GM19238 (cell line): ENCODE measurements around the gene SPEM1.

ENCODE experiments used
- DNase-seq: peaks from one replicate; pipeline ENCODE4 v3.0.0; 2011; ENCODE audit warnings: low spot score; ENCODE audit not compliant: insufficient read length

Gene SPEM1

DNA sequence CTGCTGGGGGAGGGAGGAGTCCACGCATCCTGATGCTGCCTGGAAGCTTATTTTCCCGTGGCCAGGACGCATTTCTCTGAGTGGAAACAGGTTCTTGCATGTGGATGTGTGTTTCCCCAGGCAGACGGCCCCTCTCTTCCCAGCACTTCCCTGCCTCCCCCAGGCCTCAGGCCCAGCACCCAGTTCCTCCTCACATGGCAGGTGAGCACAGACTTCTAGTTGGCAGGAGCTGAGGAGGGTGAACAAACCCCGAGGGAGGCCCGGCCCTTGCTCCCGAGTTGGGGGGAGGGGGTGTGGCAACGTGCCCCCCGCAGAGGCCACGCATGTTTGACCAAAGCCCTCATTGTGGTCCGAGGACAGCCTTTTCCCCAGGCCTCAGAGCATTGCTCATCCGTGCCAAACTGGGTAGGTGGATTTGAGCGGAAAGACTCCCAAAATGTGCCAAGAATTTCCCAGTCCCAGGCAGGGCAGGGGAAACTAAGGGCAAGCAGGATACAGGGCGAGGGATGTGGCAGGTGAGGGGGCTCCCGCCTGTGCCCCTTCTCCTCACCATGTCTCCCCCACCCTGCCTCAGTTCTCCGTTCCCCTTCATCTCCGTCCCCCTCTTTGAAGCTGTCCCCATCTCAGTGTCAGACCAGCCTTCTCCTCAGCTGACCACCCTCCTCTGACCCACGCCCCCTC is 1.5 kb upstream of the SPEM1 start:
- no peak for DNase-seq

DNA sequence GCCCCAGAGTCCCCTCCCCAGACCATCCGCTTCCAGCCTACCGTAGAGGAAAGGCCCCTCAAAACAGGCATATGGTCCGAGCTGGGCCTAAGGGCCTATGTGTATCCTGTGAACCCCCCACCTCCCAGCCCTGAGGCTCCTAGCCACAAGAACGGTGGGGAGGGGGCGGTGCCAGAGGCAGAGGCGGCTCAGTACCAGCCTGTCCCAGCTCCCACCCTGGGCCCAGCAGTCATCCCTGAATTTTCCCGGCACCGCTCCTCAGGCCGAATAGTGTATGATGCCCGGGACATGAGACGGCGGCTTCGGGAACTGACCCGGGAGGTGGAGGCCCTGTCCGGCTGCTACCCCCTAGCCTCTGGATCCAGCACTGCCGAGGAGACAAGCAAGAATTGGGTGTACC is 1.1 kb downstream of the SPEM1 start:
- DNase-seq = no peak

DNA sequence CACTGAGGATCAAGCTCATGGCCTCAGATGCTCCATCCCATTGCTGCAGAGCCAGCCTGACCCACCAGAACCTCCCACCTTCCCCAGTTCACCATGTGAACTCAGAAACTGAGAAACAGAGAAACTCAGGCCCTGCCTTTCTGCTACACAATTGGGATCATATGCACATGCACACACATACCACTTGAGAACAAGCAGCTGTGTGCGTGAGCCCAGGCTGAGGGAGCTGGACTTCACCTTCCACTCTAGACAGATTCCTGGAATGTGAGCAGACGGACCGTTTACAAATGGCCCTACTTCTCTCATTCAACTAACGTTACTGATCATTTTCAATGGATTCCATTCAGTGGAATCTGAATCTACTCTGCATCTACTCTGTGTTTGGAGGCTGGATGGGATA is 3.6 kb downstream of the SPEM1 start:
- no peak for DNase-seq

DNA sequence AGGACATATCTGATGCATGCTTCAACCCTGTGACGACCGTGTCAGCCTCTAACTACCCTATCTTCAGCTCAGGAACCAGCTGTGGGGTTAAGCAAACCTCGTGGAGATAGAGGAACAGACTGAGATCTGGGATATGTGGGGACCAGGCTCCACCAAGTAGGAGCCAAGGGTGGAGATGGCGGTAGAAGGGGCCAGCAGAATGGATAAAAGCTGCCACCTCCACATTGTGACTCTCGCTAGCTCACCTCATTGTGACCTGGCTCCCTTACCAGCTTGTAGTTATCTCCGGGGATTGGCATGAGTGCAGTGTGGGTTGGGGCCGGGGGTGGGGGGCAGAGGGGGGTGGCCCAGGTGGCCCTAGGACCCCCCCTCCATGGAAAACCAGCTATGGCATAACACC is 5.2 kb downstream of the SPEM1 start, which contains the start of gene SPEM2:
TSS of gene SPEM2 (plus strand) at position 301 of the 400 bp plus-strand sequence. CDS start at position 374, 73 bp downstream.
- no peak for DNase-seq

DNA sequence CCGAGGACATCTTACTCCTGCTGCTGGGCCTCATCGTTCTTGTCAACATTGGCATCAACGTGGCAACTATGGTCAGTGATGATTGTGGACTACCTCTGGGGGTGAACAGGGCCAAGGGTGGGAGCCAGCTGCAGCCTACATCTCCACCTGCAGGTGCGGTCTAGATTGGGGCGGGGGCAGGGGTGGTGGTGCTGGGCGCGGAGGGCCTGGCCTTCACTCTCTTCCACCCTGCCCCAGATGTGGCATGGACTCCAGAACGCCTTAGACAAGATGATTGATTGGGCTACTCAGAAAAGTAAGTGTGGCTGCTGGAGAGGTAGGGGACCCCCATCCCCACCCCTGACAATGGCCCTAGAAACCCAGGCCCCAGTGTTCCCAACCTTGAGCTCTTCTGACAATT is 5.6 kb downstream of the SPEM1 start:
- no peak for DNase-seq

DNA sequence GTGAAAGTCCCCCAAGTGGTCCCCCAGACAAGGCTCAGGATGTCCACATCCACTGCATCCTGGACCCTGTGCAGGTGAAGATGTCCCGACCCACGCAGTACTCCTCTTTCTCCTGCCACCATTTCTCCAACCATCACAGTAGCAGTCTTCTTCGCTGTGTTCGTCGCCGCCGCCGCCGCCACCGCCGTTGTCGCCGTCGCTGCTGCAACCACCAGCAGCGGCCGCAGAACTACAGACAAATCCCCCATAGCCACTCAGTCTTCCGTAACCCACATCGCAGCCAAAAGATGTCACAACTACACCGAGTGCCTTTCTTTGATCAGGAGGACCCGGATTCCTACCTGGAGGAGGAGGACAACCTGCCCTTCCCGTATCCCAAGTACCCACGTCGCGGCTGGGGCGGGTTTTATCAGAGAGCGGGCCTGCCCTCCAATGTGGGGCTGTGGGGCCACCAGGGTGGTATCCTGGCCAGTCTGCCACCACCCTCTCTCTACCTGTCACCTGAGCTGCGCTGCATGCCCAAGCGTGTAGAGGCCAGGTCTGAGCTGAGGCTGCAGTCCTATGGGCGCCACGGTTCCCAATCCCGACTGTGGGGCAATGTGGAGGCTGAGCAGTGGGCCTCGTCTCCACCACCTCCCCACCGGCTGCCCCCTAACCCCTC is 6.2 kb downstream of the SPEM1 start:
- DNase-seq = no peak

DNA sequence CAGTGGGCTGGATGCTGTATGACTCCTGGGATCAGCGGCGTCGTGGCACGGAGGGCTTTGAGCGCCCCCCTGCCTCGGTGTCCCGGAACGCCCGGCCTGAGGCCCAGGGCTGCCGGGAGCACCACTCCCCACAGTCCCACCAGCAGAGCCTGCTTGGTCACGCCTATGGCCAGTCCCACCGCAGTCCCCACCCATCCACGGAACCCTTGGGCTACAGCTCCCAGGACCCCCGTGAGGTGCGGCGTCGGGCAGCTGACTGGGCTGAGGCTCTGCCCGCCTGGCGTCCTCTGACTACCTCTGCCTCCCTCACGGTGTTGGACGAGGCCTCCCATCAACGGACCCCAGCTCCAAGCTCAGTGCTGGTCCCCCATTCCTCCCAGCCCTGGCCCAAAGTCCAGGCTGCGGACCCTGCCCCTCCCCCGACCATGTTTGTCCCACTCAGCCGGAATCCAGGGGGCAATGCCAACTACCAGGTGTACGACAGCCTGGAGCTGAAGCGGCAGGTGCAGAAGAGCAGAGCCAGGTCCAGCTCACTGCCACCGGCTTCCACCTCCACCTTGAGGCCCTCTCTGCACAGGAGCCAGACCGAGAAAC is 6.9 kb downstream of the SPEM1 start:
- DNase-seq = no peak

DNA sequence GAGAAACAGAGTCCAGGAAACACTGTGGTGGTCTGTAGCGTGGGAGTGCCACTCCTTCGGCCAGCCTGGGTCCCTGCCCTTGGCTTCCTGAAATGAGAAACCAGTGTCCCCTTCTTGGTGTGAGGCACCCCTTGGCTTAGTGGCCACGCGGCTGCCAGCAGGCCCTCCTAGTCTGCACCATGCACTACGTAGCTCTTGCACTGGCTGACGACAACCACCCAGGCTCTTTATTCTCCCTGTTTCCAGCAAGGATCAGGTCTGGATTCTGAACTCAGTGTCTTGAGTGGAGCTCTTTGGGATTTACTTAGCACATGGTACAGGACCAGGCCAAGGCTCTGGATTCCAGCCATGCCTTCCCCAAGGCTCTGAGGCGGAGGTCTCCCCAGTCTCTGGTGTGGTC is 7.4 kb downstream of the SPEM1 start:
- DNase-seq = no peak

DNA sequence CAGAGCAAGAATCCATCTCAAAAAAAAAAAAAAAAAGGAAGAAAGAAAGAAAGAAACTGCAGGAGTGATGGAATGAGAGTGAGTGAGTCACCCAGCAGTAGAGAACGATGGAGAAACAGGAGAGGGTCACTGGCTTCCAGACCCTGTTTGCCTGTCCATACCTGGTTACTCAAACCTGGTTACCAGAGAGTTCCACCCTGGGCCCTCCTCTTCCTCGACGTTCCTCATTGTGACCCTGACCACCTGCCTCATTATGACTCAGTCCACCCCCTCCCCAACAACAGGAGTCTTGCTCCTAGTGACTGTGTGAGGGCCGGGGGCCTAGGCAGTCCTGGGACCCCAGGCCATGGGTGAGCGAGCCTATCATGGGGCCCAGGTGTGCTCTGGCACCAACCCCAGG is 8.4 kb downstream of the SPEM1 start, which contains the start of gene SPEM3:
TSS of gene SPEM3 (plus strand) at position 301 of the 400 bp plus-strand sequence. CDS start at position 347, 46 bp downstream.
- no peak for DNase-seq

DNA sequence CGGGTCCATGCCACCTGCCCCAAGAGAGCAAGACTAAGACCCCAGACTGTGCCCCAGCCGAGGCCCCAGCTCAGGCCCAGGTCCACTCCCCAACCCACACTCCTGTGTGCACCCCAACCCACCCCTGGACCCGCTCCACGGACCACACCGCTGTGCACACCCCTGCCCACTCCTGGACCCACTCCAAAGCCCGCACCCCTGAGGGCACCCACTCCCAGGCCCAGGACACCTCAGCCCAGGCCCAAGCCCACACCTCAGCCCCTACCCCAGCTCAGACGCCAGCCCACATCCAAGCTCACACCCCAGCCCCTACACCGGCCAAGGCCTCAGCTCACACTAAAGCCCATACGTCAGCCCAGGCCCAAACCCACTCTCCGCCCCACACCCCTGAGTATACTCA is 9.6 kb downstream of the SPEM1 start:
- no peak for DNase-seq

DNA sequence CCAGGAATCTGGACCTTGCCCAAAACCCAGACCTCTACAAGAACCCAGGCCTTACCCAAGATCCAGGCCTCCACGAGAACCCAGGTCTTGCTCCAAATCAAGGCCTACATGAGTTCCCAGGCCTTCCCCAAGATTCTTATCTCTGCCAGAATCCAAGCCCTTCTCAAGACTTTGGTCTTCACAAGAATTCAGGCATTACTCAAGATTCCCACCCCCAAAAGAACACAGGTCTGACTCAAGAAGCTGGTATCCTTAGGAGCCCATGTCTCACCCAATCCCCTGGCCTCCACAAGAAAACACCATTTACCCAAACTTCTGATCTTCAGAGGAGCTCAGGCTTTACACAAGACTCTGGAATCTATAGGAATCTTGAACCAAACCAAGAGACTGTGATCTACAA is 11.1 kb downstream of the SPEM1 start:
- no peak for DNase-seq

DNA sequence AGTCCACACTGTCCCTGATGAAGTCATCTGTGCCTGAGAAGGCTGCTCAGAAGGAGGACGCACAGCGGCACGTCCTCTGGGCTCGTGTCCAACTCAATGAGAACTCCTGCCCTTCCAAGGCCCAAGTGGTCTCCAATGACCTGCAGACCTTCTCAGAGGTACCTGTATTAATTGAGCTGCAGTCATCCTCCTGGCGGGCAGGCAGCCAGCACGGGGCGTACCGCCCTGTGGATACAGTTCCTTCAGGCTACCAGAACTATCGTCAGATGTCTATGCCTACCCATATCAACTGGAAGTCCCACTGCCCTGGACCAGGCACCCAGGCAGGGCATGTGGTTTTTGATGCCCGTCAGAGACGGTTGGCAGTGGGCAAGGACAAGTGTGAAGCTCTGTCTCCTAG is 12.2 kb downstream of the SPEM1 start:
- DNase-seq = no peak

DNA sequence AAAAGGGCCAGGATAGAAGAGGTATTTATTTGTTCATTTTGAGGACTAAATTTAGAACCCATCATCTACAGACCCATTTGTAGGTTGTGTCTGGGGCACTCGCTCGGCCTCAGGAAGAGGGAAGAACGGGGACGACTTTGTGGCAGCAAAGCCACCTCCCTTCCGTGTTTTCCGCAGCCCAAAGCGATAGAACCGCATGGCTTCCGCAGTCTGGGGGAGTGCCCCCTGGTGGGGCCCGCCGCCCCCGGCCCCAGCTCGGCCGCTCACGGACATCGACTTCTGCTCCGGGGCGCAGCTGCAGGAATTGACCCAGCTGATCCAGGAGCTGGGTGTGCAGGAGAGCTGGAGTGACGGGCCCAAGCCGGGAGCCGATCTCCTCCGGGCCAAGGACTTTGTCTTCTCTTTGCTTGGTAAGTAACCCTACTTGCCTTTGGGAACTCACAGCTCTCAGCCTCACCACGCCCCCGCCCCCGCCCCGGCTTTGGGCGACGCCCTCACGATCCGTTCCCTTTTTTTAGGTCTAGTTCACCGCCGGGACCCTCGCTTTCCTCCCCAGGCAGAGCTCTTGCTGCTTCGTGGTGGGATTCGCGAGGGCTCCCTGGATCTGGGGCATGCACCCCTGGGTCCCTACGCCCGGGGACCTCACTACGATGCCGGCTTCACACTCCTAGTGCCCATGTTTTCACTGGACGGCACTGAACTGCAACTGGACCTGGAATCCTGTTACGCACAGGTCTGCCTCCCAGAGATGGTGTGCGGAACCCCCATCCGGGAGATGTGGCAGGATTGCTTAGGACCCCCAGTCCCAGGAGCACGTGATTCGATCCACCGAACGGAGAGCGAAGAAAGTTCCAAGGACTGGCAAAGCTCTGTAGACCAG is 15.8 kb downstream of the SPEM1 start:
- DNase-seq = peak; percentile 44

DNA sequence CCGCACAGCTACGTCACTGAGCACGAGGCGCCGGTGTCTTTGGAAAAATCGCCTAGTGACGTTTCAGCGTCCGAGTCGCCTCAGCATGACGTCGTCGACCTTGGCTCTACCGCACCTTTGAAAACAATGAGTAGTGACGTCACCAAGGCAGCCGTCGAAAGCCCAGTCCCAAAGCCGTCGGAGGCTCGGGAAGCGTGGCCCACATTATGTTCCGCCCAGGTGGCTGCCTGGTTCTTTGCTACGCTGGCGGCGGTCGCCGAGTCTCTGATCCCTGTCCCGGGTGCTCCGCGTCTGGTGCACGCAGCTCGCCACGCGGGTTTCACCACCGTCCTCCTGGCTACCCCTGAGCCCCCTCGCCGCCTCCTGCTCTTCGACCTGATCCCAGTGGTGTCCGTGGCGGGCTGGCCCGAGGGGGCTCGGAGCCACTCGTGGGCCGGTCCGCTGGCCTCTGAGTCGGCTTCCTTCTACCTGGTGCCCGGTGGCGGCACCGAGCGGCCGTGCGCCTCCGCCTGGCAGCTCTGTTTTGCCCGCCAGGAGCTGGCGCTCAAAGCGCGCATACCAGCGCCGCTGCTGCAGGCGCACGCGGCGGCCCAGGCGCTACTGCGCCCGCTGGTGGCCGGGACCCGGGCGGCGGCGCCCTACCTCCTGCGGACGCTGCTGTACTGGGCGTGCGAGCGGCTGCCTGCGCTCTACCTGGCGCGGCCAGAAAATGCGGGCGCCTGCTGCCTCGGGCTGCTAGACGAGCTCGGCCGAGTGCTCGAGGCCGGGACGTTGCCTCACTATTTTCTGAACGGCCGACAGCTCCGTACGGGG is 16.6 kb downstream of the SPEM1 start:
- DNase-seq = peak; percentile 74

DNA sequence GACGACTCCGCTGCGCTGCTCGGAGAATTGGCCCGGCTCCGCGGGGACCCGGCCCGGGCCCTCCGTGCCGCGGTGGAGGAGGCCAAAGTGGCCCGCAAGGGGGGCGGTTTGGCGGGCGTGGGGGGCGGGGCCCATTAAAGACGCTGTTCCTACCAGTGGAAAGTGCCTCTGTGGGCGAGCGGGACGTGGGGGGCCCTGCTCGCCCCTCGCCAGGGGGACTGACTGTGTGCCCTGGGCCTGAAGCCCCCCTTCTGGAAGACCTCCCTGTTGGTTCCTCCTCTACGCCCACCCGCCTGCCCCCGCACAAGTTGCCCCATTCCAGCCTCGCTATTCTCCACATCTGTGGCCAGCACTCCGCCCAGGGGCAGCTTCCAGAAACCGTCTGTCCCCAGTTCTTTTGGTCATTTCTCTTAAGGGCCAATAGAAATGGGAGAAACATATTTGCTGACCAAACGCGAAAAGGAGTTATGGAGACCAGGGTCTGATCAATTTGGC is 17.3 kb downstream of the SPEM1 start:
- DNase-seq = no peak

DNA sequence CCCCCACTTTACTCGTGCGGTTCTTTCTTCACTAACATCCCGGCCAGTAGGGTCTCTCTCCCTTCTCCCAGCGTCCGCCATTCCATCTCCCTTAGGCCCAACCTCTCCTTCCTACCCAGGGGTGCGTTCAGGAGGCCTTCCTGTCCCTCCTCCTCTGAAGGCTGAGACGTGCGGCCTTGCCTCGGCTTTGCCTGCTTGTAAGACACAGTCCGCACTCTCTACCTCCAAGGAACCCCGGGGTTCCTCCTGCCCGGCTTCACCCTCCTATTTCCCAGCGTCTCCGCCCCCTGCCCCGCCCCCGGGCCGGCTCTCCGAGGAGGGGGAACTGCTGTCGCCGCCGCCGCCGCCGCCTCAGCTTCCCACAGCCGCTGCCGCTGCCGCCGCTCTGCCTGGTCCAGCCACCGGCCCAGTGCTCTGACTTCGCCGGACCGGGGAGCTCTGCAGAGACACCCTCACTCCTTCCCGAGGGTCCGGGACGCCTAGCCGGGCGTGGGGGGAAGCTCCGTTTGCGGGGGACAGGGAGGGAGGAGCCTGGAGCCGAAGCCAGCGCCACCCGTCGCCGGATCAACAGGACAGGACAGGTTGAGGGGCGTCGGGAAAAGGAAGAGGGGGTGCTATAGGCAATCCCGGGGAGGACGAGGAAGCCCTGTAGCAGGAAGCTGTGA is 18.0 kb downstream of the SPEM1 start:
- no peak for DNase-seq

DNA sequence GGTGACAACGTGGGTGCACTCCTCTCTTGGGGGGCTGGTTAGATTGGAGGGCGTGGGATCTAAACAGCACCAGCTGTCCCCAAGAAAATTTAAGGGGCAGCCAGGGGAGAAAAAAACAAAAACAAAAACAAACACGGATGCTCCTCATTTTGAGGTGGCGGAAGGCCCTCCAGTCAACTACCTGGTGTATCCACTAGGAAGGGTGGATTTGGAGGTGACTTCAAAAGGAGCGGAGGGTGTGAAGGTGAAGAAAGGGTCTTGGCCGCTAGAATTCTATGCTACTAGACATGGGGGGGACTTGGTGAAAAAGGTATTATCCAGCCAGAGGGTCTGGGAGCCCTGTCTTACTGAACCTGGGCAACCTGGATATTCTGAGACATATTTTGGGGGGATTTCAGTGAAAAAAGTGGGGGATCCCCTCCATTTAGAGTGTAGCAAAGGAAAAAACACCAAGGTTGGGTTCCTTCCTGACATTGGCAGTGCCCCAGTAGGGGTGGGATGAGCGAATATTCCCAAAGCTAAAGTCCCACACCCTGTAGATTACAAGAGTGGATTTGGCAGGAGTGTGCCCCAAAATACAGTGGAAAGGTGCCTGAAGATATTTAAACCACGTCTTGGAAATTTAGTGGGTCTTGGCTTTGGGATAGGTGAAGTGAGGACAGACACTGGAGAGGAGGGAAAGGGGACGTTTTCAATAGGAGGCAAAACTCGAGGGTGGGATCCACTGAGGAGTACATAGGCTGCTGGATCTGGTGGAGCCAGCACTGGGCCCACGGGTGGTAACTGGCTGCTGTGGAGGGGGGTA is 18.7 kb downstream of the SPEM1 start:
- DNase-seq = no peak

DNA sequence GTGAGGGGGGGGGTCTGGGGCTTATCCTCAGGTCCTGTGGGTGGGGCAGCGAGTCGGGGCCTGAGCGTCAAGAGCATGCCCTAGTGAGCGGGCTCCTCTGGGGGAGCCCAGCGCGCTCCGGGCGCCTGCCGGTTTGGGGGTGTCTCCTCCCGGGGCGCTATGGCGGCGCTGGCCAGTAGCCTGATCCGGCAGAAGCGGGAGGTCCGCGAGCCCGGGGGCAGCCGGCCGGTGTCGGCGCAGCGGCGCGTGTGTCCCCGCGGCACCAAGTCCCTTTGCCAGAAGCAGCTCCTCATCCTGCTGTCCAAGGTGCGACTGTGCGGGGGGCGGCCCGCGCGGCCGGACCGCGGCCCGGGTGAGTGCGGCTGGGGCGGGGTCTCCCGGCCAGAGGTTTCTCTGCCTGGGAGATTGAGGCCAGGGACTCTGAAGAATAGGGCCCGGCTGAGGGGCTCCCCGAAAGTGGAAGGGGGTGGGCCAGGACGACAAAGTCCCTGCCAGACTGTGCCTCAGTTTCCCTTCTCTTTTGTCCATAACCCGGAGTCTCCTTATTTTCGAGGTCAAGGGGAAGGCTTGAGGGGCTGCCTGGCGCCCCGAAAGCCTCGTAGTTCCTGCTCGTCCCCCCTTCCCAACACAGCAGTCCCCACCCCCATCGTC is 19.5 kb downstream of the SPEM1 start, which contains the start of gene FGF11:
TSS of gene FGF11 (plus strand) at position 51 of the 651 bp plus-strand sequence. CDS start at position 160, 109 bp downstream.
- DNase-seq = no peak
